GM18526 (cell line): ENCODE measurements around the gene CLCA4.

Experiments
- POLR2A ChIP-seq: IDR thresholded peaks from 3 replicates; pipeline ENCODE4 v1.6.1; 2011; ENCODE audit not compliant: insufficient read length; ENCODE audit errors: extremely low read depth

The CLCA4 gene

GRCh38 chr1:86567878-86568277, 21.0 kb downstream of the CLCA4 start:
- TF ChIP-seq POLR2A = no peak

GRCh38 chr1:86573763-86574484, 27.0 kb downstream of the CLCA4 start:
- no peak for TF ChIP-seq POLR2A

GRCh38 chr1:86581231-86581630, 34.4 kb downstream of the CLCA4 start:
- no peak for TF ChIP-seq POLR2A

DNA sequence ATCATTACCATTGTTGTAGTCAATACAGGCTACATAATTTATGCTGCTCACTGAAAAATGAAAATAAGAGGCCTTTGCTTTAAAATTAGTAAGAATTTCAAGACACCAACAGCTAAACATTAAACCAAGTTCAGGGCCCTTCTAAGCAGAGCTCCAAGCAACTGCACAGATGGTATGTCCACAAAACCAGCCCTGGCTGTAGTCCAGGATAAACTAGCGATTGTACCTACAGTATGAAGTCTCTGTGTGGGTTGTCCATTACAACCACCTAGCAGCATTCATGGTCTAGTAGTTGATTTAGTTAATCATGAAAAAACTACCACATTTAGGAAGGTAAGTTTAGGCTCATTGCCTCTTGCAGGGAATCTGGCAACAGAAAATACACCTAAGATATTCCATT, 35.3 kb downstream of the CLCA4 start:
- TF ChIP-seq POLR2A = no peak

DNA sequence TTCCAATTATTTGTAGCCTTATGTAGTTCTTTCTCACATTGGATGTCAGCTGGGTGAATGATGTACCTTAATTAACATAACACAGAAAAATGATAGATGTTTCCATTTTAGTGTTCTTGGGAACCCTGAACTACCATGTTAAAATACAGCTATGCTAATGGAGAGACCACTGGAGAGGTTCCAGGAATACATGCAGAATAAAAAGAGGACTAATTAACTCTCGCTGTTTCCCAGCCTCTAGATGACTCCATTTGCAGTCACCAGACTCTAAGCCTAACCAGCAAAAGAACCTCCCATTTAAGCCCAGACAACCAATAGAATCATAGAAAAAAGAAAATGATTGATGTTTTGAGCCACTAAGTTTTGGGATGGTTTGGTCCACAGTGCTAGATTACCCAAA, 36.2 kb downstream of the CLCA4 start:
- no peak for TF ChIP-seq POLR2A

DNA sequence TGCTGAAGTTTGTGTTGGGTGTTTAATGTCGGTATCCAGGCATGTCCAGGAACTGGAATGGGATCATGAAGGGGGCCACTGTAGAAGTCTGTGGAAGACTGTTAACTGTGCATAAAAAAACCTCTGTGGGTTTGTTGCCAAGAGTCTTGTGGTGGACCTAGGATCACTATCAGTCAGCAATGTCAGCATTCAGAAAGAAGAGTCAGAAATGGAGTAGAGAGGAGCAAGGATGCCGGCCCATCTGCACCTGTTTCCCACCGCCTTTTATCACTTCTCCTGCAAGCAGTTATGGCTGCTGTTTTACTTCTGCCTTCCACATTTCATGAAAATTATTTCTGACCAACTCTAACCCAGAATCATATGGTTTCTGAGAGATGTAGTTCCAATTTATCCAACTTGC, 36.7 kb downstream of the CLCA4 start:
- TF ChIP-seq POLR2A = no peak

- TF ChIP-seq POLR2A = no peak
Measured at GRCh38 chr1:86594284-86594770, 47.4 kb downstream of the CLCA4 start.

- TF ChIP-seq POLR2A = no peak
Measured at GRCh38 chr1:86596224-86596623, 49.3 kb downstream of the CLCA4 start.

- TF ChIP-seq POLR2A = no peak
Measured at GRCh38 chr1:86596741-86597290, 49.9 kb downstream of the CLCA4 start.

DNA sequence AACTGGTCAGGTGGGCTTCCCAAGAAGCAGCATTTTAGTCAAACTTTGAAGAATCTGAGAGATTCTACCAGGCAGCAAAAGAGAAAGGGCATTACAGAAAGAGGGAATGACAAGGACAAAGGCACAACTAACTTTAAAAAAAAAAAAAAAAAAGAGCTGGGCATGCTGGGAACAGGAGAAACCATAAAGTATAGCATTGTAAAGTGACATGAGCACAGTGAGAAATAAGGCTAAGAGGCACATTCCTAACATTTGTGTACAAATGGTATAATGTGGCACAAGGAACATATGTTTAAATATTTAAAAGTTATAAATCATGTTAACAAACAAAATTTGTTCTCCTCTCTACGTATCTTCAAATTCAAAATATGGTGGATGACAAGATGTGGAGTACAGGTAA, 69.6 kb downstream of the CLCA4 start:
- TF ChIP-seq POLR2A = no peak

GRCh38 chr1:86616871-86617270, 70.0 kb downstream of the CLCA4 start:
- TF ChIP-seq POLR2A = no peak

DNA sequence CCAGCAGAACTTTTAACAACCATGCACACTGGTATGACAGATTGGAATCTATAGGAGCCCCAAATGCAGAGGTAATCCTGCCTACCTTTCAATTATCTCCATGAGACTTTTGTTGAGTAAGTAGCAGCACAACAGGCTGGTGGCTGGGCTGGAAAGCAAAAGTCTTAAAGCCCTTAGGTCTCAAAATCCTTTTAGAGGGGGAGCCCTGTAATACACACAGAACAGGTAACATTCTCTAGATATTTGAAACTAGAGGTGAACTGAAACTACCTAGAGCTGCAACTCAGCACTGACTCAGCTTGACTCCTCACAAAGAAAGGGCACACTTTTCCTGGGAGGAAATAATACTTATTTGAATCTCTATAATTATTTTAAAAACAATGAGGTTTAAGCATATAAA, 71.5 kb downstream of the CLCA4 start:
- TF ChIP-seq POLR2A = no peak

- TF ChIP-seq POLR2A = no peak
Measured at GRCh38 chr1:86619313-86619712, 72.4 kb downstream of the CLCA4 start.

GRCh38 chr1:86621286-86621685, 74.4 kb downstream of the CLCA4 start:
- TF ChIP-seq POLR2A = no peak
